Measurements from ENCODE around the gene CMTM5. TPM values are rescaled to one million over a fixed set of nuclear protein-coding genes. Genes with fewer than 3 reads are reported as not detected.

The CMTM5 gene
- total RNA-seq, 1 experiment from 2014 or later = not detected

DNA sequence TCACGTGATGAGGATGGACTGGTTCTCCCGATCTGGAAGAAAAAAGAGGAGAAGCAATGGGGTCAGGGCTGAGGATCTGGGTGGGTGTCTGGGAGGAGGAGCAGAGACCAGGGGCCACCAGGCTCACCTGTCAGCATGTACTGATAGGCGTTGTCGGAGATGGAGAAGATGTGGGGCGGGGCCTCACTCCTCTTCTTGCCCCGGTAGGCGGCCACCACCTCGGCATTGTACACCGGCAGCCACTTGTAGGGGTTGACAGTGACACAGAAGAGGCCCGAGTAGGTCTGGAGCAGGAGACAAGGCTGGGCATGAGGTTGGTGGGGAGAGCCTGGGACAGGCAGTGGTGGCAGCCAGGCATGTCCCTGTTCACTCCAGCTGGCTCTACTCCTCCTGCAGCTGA lies 28.2 kb downstream of the CMTM5 start:
- no peak overlapping the region for H3K4me3 ChIP-seq (ENCODE audit: low read depth in 2 of 2, low read length in 2 of 2)
- no peak for TF ChIP-seq POLR2AphosphoS5 (IDR thresholded peaks at IDR 0.05; ENCODE audit: low read depth, low read length)
- no peak for TF ChIP-seq SIN3A (IDR thresholded peaks at IDR 0.05; ENCODE audit: borderline replicate concordance, insufficient read depth, low read depth, low read length)
- no peak for TF ChIP-seq TCF7L2 (IDR thresholded peaks at IDR 0.05; ENCODE audit: low read depth, low read length)
- TF ChIP-seq, protein P1, sequence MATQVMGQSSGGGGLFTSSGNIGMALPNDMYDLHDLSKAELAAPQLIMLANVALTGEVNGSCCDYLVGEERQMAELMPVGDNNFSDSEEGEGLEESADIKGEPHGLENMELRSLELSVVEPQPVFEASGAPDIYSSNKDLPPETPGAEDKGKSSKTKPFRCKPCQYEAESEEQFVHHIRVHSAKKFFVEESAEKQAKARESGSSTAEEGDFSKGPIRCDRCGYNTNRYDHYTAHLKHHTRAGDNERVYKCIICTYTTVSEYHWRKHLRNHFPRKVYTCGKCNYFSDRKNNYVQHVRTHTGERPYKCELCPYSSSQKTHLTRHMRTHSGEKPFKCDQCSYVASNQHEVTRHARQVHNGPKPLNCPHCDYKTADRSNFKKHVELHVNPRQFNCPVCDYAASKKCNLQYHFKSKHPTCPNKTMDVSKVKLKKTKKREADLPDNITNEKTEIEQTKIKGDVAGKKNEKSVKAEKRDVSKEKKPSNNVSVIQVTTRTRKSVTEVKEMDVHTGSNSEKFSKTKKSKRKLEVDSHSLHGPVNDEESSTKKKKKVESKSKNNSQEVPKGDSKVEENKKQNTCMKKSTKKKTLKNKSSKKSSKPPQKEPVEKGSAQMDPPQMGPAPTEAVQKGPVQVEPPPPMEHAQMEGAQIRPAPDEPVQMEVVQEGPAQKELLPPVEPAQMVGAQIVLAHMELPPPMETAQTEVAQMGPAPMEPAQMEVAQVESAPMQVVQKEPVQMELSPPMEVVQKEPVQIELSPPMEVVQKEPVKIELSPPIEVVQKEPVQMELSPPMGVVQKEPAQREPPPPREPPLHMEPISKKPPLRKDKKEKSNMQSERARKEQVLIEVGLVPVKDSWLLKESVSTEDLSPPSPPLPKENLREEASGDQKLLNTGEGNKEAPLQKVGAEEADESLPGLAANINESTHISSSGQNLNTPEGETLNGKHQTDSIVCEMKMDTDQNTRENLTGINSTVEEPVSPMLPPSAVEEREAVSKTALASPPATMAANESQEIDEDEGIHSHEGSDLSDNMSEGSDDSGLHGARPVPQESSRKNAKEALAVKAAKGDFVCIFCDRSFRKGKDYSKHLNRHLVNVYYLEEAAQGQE (IDR thresholded peaks at IDR 0.05; ENCODE audit: insufficient read depth in 1 of 2, low read depth in 2 of 2, low read length in 1 of 2) = no peak
- no peak for TF ChIP-seq CTCF (IDR thresholded peaks at IDR 0.05)
- intact Hi-C loops (cut with micrococcal nuclease; ENCODE audit: unreplicated experiment) (no loop called here), in situ Hi-C loops (cut with HindIII; ENCODE audit: low pct_unique_long_range_greater_than_20kb, low sequenced_read_pairs) (no loop called here)
- ChIA-PET POLR2A (no interaction called here), CTCF (no interaction called here)
- H3K27me3 ChIP-seq (ENCODE audit: control insufficient read depth, insufficient read depth, low read length) = no peaks in the 10 kb centered on the region; the same call in 1 of the 2 replicates
- no peaks in the 10 kb centered on the region for H3K36me3 ChIP-seq (ENCODE audit: control insufficient read depth, insufficient read depth, low read length)
- H3K27ac ChIP-seq (ENCODE audit: low read length) = no peak overlapping the region
- ATAC-seq (no peak), DNase-seq (ENCODE audit: low read depth, low spot score) (no peak)
- no peaks in the 10 kb centered on the region for H3K9me3 ChIP-seq (ENCODE audit: control insufficient read depth, insufficient read depth, low read depth, low read length)
- BruUV-seq (replicated peaks) = no TSS peak
- no peaks in the 10 kb centered on the region for H3K4me1 ChIP-seq (ENCODE audit: control insufficient read depth, insufficient read depth, low read length)

DNA sequence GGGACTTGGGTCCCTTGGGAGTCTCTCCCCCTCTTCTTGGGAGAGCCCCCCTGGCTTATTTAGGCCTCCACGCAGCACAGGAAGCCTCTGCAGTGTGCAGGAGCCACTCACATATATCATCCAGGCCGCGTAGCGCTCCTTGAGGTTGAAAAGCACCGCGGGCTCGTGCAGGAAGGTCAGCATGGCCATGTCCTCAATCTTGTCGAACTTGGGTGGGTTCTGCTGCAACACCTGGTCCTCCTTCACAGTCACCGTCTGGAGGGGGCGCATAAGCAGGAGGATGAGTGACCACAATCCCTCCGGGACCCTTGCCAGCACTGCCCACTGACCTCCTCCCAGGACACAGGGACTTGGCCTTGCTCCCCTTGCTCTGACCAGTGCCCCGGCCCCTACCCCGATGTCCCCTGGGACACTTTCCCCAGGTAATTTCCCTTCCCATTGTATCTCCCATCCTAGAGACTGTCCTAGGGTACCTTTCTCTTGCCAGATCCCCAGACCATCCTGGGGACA lies 28.7 kb downstream of the CMTM5 start:
- Histone ChIP-seq H3K36me3 (ENCODE audit: control insufficient read depth, insufficient read depth, low read length) (no peaks in the 10 kb centered on the region), H3K9me3 (ENCODE audit: control insufficient read depth, insufficient read depth, low read depth, low read length) (no peaks in the 10 kb centered on the region), H3K27me3 (ENCODE audit: control insufficient read depth, insufficient read depth, low read length) (no peaks in the 10 kb centered on the region; the same call in 1 of the 2 replicates), H3K27ac (ENCODE audit: low read length) (no peak overlapping the region), H3K4me1 (ENCODE audit: control insufficient read depth, insufficient read depth, low read length) (no peaks in the 10 kb centered on the region), H3K4me3 (ENCODE audit: low read depth in 2 of 2, low read length in 2 of 2) (no peak overlapping the region)
- ATAC-seq = no peak
- CTCF ChIA-PET = no interaction called here
- in situ Hi-C loops (cut with HindIII; ENCODE audit: low pct_unique_long_range_greater_than_20kb, low sequenced_read_pairs) (no loop called here), intact Hi-C loops (cut with micrococcal nuclease; ENCODE audit: unreplicated experiment) (no loop called here)
- DNase-seq (ENCODE audit: low read depth, low spot score) = no peak
- POLR2A ChIA-PET = no interaction called here
- no TSS peak for BruUV-seq (replicated peaks)
- TF ChIP-seq SIN3A (IDR thresholded peaks at IDR 0.05; ENCODE audit: borderline replicate concordance, insufficient read depth, low read depth, low read length) = no peak
- TF ChIP-seq POLR2AphosphoS5 (IDR thresholded peaks at IDR 0.05; ENCODE audit: low read depth, low read length) = no peak

DNA sequence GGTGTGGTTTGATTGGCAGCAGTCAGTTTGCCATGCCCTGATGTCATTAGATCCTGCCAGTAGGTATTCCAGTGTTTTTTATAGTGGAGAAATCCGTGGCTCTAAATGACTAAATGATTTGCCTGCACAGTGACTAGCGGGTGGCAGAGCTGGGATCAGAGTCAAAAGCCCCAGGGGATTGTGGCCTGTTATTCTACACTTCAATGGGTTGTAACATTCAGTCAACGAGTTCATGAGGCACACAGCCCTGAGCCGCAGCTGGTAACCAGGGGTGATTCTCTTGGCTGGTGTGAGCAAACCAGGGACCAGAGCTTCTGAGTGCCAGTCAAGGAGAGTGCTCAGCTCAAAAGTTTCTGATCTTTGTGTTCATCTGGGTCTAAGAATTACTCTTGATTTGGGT lies 29.4 kb downstream of the CMTM5 start:
- H3K4me1 ChIP-seq (ENCODE audit: control insufficient read depth, insufficient read depth, low read length) = no peaks in the 10 kb centered on the region

More for the DNA sequence above, 29.4 kb downstream of the CMTM5 start:
- no peaks in the 10 kb centered on the region for H3K9me3 ChIP-seq (ENCODE audit: control insufficient read depth, insufficient read depth, low read depth, low read length)
- ChIA-PET CTCF (no interaction called here), POLR2A (no interaction called here)
- no peaks in the 10 kb centered on the region for H3K36me3 ChIP-seq (ENCODE audit: control insufficient read depth, insufficient read depth, low read length)
- H3K4me3 ChIP-seq (ENCODE audit: low read depth in 2 of 2, low read length in 2 of 2) = no peak overlapping the region
- intact Hi-C loops (cut with micrococcal nuclease; ENCODE audit: unreplicated experiment) = no loop called here
- TF ChIP-seq SIN3A (IDR thresholded peaks at IDR 0.05; ENCODE audit: borderline replicate concordance, insufficient read depth, low read depth, low read length) = no peak
- TF ChIP-seq TCF7L2 (IDR thresholded peaks at IDR 0.05; ENCODE audit: low read depth, low read length) = no peak
- TF ChIP-seq, protein P1 (IDR thresholded peaks at IDR 0.05; ENCODE audit: insufficient read depth in 1 of 2, low read depth in 2 of 2, low read length in 1 of 2) = no peak
- no peak for TF ChIP-seq POLR2AphosphoS5 (IDR thresholded peaks at IDR 0.05; ENCODE audit: low read depth, low read length)
- no peak for TF ChIP-seq CTCF (IDR thresholded peaks at IDR 0.05)
- no peak overlapping the region for H3K27ac ChIP-seq (ENCODE audit: low read length)
- no TSS peak for BruUV-seq (replicated peaks)
- in situ Hi-C loops (cut with HindIII; ENCODE audit: low pct_unique_long_range_greater_than_20kb, low sequenced_read_pairs) = no loop called here
- no peaks in the 10 kb centered on the region; the same call in 1 of the 2 replicates for H3K27me3 ChIP-seq (ENCODE audit: control insufficient read depth, insufficient read depth, low read length)
- ATAC-seq = no peak
- no peak for DNase-seq (ENCODE audit: low read depth, low spot score)
